Measurements from ENCODE around the gene INPP5A.

The INPP5A gene

DNA sequence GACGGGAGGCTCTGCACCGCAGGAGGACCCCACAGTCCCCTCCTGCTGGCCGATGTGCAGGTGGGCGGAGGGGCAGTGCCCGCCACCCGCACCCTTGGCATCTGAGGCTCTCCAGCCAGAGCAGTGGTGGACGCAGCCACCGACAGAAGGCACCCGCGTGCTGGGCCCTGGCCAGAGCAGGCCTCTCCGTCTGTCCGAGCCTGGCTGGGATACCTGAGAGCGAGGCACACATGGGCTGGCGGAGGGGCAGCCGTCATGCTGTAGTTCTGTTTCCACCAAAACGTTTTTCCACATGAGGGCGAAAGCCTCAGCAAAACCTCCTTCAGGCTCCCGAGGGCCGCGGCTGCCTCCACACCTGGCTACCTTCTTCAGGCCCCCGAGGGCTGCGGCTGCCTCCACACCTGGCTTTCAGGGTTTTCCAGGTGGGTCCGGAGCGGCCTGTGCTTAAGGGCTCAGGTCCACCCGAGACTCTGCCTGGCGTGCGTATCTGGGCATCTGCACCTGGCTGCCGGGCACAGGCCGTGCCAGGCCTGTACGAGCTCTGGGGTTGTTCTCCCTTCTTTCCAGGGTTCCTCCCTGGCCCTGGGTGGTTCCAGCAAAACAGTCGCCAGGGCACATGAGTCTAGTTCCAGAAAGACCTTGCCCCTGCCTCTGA lies 115.5 kb downstream of the INPP5A start:
- Histone ChIP-seq H3K27me3 (ENCODE audit: insufficient read depth, insufficient read length) (no peaks in the 10 kb centered on the region), H3K4me3 (ENCODE audit: insufficient read length, low read depth) (no peak overlapping the region), H3K4me1 (ENCODE audit: insufficient read depth, insufficient read length) (peaks cover 3% of the 10 kb centered on the region), H3K9ac (ENCODE audit: insufficient read length, low read depth) (no peak overlapping the region), H3K36me3 (ENCODE audit: insufficient read depth, insufficient read length, low read length) (peaks cover 18% of the 10 kb centered on the region), H3K9me3 (ENCODE audit: insufficient read depth, low read length) (no peaks in the 10 kb centered on the region)
- DNase-seq (ENCODE audit: low read depth, low spot score) = no peak
- TF ChIP-seq YY1 (IDR thresholded peaks at IDR 0.05; ENCODE audit: insufficient read depth, insufficient read length) (no peak), ZNF274 (IDR thresholded peaks at IDR 0.05; ENCODE audit: low read depth, low read length) (no peak), SUZ12 (IDR thresholded peaks at IDR 0.05; ENCODE audit: extremely low read depth, insufficient read depth, insufficient read length) (no peak)

DNA sequence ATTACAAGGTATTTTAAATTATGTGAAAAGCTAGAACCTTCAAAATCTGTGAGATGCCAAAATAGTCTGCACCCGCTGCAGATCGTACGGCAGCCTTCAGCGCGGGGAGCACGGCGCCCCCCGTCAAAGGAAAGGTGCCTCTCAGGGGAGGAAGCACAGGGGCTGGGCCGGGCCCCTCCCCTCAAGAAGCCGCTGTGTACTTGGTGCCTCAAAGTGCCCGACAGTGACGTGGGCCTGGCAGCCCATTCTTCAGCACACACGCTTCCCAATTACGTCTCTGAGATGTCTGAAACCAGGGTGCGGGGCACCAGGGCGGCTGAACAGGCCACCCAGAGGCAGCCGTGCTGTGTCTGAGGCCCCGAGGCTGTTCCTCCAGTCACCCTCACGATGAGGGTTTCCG lies 116.1 kb downstream of the INPP5A start:
- Histone ChIP-seq H3K4me1 (ENCODE audit: insufficient read depth, insufficient read length) (peaks cover 3% of the 10 kb centered on the region), H3K36me3 (ENCODE audit: insufficient read depth, insufficient read length, low read length) (peaks cover 17% of the 10 kb centered on the region)
- DNase-seq (ENCODE audit: low read depth, low spot score) = no peak

DNA sequence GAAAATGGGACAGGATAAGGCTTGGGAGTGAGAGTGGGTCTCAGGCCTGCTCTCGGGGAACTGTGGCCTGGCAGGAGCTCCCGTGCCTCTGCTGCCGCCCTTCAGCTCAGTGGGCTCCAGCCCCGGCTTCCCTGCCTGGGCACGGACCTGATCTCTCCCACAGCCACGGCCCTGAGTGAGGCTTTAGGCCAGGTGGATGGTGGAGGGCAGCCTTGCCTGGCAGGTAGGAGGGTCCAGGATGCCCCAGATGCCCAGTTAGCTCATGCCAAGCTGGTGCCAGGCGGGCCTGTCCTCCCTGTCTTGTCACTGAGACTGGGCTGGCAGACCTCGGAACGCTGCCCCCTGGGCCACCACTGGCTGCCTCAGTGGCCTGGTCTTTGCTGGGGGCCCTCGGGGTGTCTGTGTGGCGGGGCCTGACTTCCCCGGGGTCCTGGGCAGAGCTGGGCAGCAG lies 116.6 kb downstream of the INPP5A start:
- peaks cover 3% of the 10 kb centered on the region for H3K4me1 ChIP-seq (ENCODE audit: insufficient read depth, insufficient read length)
- no peak for DNase-seq (ENCODE audit: low read depth, low spot score)
- H3K4me3 ChIP-seq (ENCODE audit: insufficient read length, low read depth) = no peak overlapping the region
- H3K27me3 ChIP-seq (ENCODE audit: insufficient read depth, insufficient read length) = no peaks in the 10 kb centered on the region
- H3K9me3 ChIP-seq (ENCODE audit: insufficient read depth, low read length) = no peaks in the 10 kb centered on the region
- peaks cover 22% of the 10 kb centered on the region for H3K36me3 ChIP-seq (ENCODE audit: insufficient read depth, insufficient read length, low read length)
- TF ChIP-seq ZNF274 (IDR thresholded peaks at IDR 0.05; ENCODE audit: low read depth, low read length) = no peak
- no peak for TF ChIP-seq YY1 (IDR thresholded peaks at IDR 0.05; ENCODE audit: insufficient read depth, insufficient read length)
- TF ChIP-seq SUZ12 (IDR thresholded peaks at IDR 0.05; ENCODE audit: extremely low read depth, insufficient read depth, insufficient read length) = no peak
- H3K9ac ChIP-seq (ENCODE audit: insufficient read length, low read depth) = no peak overlapping the region

More for the DNA sequence above, 116.1 kb downstream of the INPP5A start:
- TF ChIP-seq SUZ12 (IDR thresholded peaks at IDR 0.05; ENCODE audit: extremely low read depth, insufficient read depth, insufficient read length) = no peak
- TF ChIP-seq YY1 (IDR thresholded peaks at IDR 0.05; ENCODE audit: insufficient read depth, insufficient read length) = no peak
- TF ChIP-seq ZNF274 (IDR thresholded peaks at IDR 0.05; ENCODE audit: low read depth, low read length) = no peak
- no peak overlapping the region for H3K4me3 ChIP-seq (ENCODE audit: insufficient read length, low read depth)
- H3K27me3 ChIP-seq (ENCODE audit: insufficient read depth, insufficient read length) = no peaks in the 10 kb centered on the region
- no peak overlapping the region for H3K9ac ChIP-seq (ENCODE audit: insufficient read length, low read depth)
- no peaks in the 10 kb centered on the region for H3K9me3 ChIP-seq (ENCODE audit: insufficient read depth, low read length)

DNA sequence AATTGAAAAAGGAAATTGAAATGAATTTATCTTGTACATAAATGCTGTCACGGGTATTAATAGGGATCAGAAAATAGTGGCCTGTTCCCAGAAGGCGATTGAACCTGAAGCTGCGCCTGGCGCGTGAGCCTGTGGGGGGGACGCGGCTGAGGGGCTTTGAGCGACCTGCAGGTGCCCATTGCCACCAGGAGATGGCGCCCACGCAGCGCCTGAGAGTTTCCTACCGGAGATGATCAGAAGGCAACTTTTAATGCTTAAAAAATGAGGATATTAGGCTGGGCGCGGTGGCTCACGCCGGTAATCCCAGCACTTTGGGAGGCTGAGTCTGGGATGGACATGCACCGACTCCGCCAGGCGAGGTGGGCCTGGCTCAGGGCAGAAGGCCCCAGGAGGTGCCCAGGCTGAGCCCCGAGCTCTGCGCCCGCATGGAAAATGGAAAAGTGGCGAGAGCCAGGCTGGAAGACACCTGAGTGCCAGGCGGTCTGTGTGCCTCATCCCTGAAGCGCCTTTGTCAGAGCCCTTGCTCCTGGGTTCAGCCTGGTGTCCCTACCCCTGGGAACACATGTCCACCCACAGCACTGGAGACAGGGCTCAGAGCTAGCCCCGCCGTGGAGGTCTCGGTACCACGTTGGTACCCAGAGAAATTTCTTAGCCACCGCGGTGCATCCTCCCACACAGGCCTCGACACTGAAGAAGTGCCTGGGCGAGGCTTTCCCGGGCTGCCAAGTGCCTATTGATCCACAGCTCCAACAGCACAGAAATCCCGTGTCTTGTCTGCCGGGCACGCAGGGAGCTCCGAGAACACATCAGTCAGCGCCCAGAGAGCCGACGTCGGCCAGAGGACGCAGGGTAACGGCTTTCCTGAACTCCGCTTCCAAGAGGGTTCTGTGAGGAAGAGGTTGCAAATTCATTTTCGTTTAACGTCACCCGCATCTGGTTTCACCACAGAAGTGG lies 117.4 kb downstream of the INPP5A start:
- no peak overlapping the region for H3K9ac ChIP-seq (ENCODE audit: insufficient read length, low read depth)
- peaks cover 26% of the 10 kb centered on the region for H3K36me3 ChIP-seq (ENCODE audit: insufficient read depth, insufficient read length, low read length)
- H3K4me1 ChIP-seq (ENCODE audit: insufficient read depth, insufficient read length) = peaks cover 3% of the 10 kb centered on the region
- no peaks in the 10 kb centered on the region for H3K27me3 ChIP-seq (ENCODE audit: insufficient read depth, insufficient read length)
- TF ChIP-seq ZNF274 (IDR thresholded peaks at IDR 0.05; ENCODE audit: low read depth, low read length) (no peak), SUZ12 (IDR thresholded peaks at IDR 0.05; ENCODE audit: extremely low read depth, insufficient read depth, insufficient read length) (no peak), YY1 (IDR thresholded peaks at IDR 0.05; ENCODE audit: insufficient read depth, insufficient read length) (no peak)
- DNase-seq (ENCODE audit: low read depth, low spot score) = peak; percentile 30
- no peaks in the 10 kb centered on the region for H3K9me3 ChIP-seq (ENCODE audit: insufficient read depth, low read length)
- no peak overlapping the region for H3K4me3 ChIP-seq (ENCODE audit: insufficient read length, low read depth)

DNA sequence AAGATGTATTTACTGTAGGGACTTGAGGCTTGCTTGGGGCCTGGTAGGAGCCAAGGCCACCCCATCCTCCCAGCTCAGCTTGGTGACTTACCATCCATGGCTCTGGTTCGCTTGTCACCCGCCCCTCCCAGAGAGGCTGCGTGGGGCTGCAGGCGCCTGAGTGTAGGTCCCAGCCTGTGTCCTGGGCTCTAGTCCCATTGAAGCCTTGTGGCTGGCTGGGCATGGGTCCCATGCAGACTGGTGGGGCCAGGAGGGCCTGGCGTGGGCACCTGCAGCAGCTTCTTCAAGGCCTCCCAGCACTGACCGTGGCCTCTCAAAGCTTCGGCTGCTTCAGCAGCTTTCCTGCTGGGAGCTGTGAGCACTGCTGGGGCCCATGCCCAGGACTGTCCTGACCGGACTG lies 118.1 kb downstream of the INPP5A start:
- no peak for TF ChIP-seq SUZ12 (IDR thresholded peaks at IDR 0.05; ENCODE audit: extremely low read depth, insufficient read depth, insufficient read length)
- no peak for TF ChIP-seq YY1 (IDR thresholded peaks at IDR 0.05; ENCODE audit: insufficient read depth, insufficient read length)
- no peak for TF ChIP-seq ZNF274 (IDR thresholded peaks at IDR 0.05; ENCODE audit: low read depth, low read length)
- Histone ChIP-seq H3K4me3 (ENCODE audit: insufficient read length, low read depth) (no peak overlapping the region), H3K27me3 (ENCODE audit: insufficient read depth, insufficient read length) (no peaks in the 10 kb centered on the region), H3K9ac (ENCODE audit: insufficient read length, low read depth) (no peak overlapping the region), H3K36me3 (ENCODE audit: insufficient read depth, insufficient read length, low read length) (peaks cover 24% of the 10 kb centered on the region), H3K9me3 (ENCODE audit: insufficient read depth, low read length) (no peaks in the 10 kb centered on the region), H3K4me1 (ENCODE audit: insufficient read depth, insufficient read length) (peaks cover 3% of the 10 kb centered on the region)
- DNase-seq (ENCODE audit: low read depth, low spot score) = no peak

DNA sequence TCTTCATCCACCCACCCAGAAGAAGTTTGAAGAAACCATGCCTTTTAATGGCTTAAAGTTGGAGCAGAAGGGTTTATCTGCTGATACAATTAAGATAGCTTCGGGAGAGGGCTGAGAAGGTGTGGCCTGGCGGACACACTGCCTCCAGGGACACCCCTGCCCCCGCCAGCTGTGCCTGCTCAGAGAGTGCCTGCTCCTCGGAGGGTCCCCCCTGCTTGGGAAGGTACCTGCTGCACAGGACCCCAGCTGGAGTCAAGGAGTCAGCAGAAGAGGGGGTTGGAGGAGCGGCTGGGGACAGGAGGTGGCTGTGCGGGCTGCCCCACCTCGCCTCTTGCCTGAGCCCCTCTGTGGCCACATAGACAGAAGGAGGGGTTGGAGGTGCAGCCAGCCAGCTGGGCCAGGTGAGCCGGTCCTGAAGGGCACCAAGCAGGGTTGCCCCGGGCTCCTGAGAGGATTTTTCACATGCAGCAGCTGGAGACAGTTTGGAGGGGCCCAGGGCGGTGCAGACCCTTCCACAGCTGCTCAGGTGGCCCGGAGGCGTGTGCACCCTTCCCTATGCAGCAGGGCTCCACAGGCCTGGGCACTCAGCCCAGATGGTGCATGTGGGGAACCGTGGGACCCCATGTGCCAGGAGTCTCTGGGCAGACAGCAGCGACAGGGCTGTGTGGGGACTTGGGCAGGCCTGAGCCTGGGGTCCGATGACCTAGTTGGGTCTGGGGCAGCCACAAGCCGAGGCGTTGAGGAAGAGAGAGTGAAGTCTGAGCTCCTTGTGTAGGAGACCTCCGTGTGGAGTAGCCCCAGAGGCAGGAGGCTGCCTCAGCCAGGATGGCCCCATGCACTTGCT lies 118.9 kb downstream of the INPP5A start:
- Histone ChIP-seq H3K9ac (ENCODE audit: insufficient read length, low read depth) (no peak overlapping the region), H3K4me3 (ENCODE audit: insufficient read length, low read depth) (no peak overlapping the region), H3K4me1 (ENCODE audit: insufficient read depth, insufficient read length) (peaks cover 3% of the 10 kb centered on the region), H3K9me3 (ENCODE audit: insufficient read depth, low read length) (0 out of 2 replicates have a peak, but pooled peaks cover 4% of the 10 kb centered on the region), H3K36me3 (ENCODE audit: insufficient read depth, insufficient read length, low read length) (peaks cover 24% of the 10 kb centered on the region), H3K27me3 (ENCODE audit: insufficient read depth, insufficient read length) (no peaks in the 10 kb centered on the region)
- no peak for DNase-seq (ENCODE audit: low read depth, low spot score)
- TF ChIP-seq SUZ12 (IDR thresholded peaks at IDR 0.05; ENCODE audit: extremely low read depth, insufficient read depth, insufficient read length) (no peak), YY1 (IDR thresholded peaks at IDR 0.05; ENCODE audit: insufficient read depth, insufficient read length) (no peak), ZNF274 (IDR thresholded peaks at IDR 0.05; ENCODE audit: low read depth, low read length) (no peak)
